ENCODE data around the gene TFAP2A.

GRCh38 chr6:10396785-10397184 is 18.1 kb downstream of the TFAP2A start:
- TF ChIP-seq CTCF (conservative IDR thresholded peaks at IDR 0.05 in 1 of 2, IDR thresholded peaks at IDR 0.05 in 1 of 2; ENCODE audit: low read depth in 1 of 2, low read length in 2 of 2) (no peak), EZH2 (IDR thresholded peaks at IDR 0.05; ENCODE audit: low read length, missing control alignments) (no peak)

Data from fibroblast of lung (primary cell).